ENCODE results near the gene CRELD1. TPM values are rescaled to one million over a fixed set of nuclear protein-coding genes. Genes with fewer than 3 reads are reported as not detected.

The CRELD1 gene
- polyA plus RNA-seq, 12 donors, result 22.1 to 47.0 (median 31.3) TPM; not detected in 1

GRCh38 chr3:9951962-9952805 is 18.6 kb downstream of the CRELD1 start, which contains the start of gene PRRT3:
Gene PRRT3 (minus strand): TSS chr3:9952408. CDS start chr3:9950115, 2,293 bp downstream.
- no peak for DNase-seq

- no peak for DNase-seq
Observed at GRCh38 chr3:9955067-9955502, 21.5 kb downstream of the CRELD1 start.

GRCh38 chr3:9955611-9956352 is 22.1 kb downstream of the CRELD1 start:
- DNase-seq, result no peak

GRCh38 chr3:9957214-9957613 is 23.6 kb downstream of the CRELD1 start:
- DNase-seq, result no peak

GRCh38 chr3:9965200-9965875 is 31.7 kb downstream of the CRELD1 start:
- DNase-seq, result no peak

GRCh38 chr3:9966841-9967240 is 33.2 kb downstream of the CRELD1 start:
- DNase-seq, result no peak

- DNase-seq, result no peak
Observed at GRCh38 chr3:9969632-9970019, 36.0 kb downstream of the CRELD1 start.

GRCh38 chr3:9970020-9970652 is 36.5 kb downstream of the CRELD1 start:
- no peak for DNase-seq

GRCh38 chr3:9976721-9977709 is 43.4 kb downstream of the CRELD1 start:
- DNase-seq, result no peak

- no peak for DNase-seq
Observed at GRCh38 chr3:9978710-9979305, 45.2 kb downstream of the CRELD1 start.

GRCh38 chr3:9980251-9980650 is 46.6 kb downstream of the CRELD1 start:
- no peak for DNase-seq

GRCh38 chr3:9986230-9986725 is 52.6 kb downstream of the CRELD1 start:
- DNase-seq, result no peak

- DNase-seq, result no peak
Observed at GRCh38 chr3:9994086-9994844, 60.6 kb downstream of the CRELD1 start.

Other genes starting within 250 kb of the CRELD1 start
- gene CPNE9, start 230.0 kb upstream of the CRELD1 start, polyA plus RNA-seq (ENCODE audit: insufficient read length in 12 of 12), result under 1 TPM in 1 of 12 donors, not detected in 11; 0.29 TPM
- 10 to 100 TPM in 10 of 12 donors, 1 to 10 TPM in 1, not detected in 1; 9.8 to 17.9 (median 12.3) TPM for gene BRPF1, start 202.1 kb upstream of the CRELD1 start, polyA plus RNA-seq (ENCODE audit: insufficient read length in 12 of 12)
- gene OGG1, start 183.9 kb upstream of the CRELD1 start, polyA plus RNA-seq (ENCODE audit: insufficient read length in 12 of 12), result 10 to 100 TPM in 11 of 12 donors, not detected in 1; 22.1 to 74.2 (median 27.1) TPM
- 10 to 100 TPM in 10 of 12 donors, 1 to 10 TPM in 1, not detected in 1; 9.3 to 20.0 (median 12.7) TPM for gene CAMK1, start 163.9 kb upstream of the CRELD1 start, polyA plus RNA-seq (ENCODE audit: insufficient read length in 12 of 12)
- gene TADA3, start 141.4 kb upstream of the CRELD1 start, polyA plus RNA-seq (ENCODE audit: insufficient read length in 12 of 12), result 10 to 100 TPM in 11 of 12 donors, not detected in 1; 48.4 to 60.5 (median 54.2) TPM
- gene ARPC4, start 140.8 kb upstream of the CRELD1 start, polyA plus RNA-seq (ENCODE audit: insufficient read length in 12 of 12), result 1,000 to 10,000 TPM in 1 of 12 donors, 100 to 1,000 TPM in 1, 10 to 100 TPM in 10; 64.5 to 2,172 (median 77.5) TPM
- gene TTLL3, start 123.6 kb upstream of the CRELD1 start, polyA plus RNA-seq (ENCODE audit: insufficient read length in 12 of 12), result 10 to 100 TPM in 11 of 12 donors, not detected in 1; 16.0 to 72.9 (median 30.7) TPM
- 10 to 100 TPM in 11 of 12 donors, not detected in 1; 23.6 to 37.1 (median 28.2) TPM for gene RPUSD3, start 89.8 kb upstream of the CRELD1 start, polyA plus RNA-seq (ENCODE audit: insufficient read length in 12 of 12)
- gene CIDEC, start 53.6 kb upstream of the CRELD1 start, polyA plus RNA-seq (ENCODE audit: insufficient read length in 12 of 12), result under 1 TPM in 9 of 12 donors, not detected in 3; 0.30 to 0.77 (median 0.46) TPM
- gene JAGN1, start 43.2 kb upstream of the CRELD1 start, polyA plus RNA-seq (ENCODE audit: insufficient read length in 12 of 12), result 10 to 100 TPM in 11 of 12 donors, not detected in 1; 17.2 to 33.7 (median 29.6) TPM
- gene IL17RE, start 31.0 kb upstream of the CRELD1 start, polyA plus RNA-seq (ENCODE audit: insufficient read length in 12 of 12), result 10 to 100 TPM in 2 of 12 donors, 1 to 10 TPM in 8, under 1 TPM in 1, not detected in 1; 0.96 to 67.6 (median 1.8) TPM
- 10 to 100 TPM in 11 of 12 donors, not detected in 1; 15.8 to 42.8 (median 23.4) TPM for gene IL17RC, start 16.7 kb upstream of the CRELD1 start, polyA plus RNA-seq (ENCODE audit: insufficient read length in 12 of 12)
- 1 to 10 TPM in 9 of 12 donors, under 1 TPM in 1, not detected in 2; 0.88 to 4.2 (median 1.8) TPM for gene PRRT3, start 18.6 kb downstream of the CRELD1 start, polyA plus RNA-seq (ENCODE audit: insufficient read length in 12 of 12)
- 10 to 100 TPM in 11 of 12 donors, not detected in 1; 33.9 to 49.8 (median 40.2) TPM for gene EMC3, start 53.0 kb downstream of the CRELD1 start, polyA plus RNA-seq (ENCODE audit: insufficient read length in 12 of 12)
- 100 to 1,000 TPM in 1 of 12 donors, 10 to 100 TPM in 5, 1 to 10 TPM in 6; 5.2 to 124 (median 10.0) TPM for gene FANCD2, start 92.6 kb downstream of the CRELD1 start, polyA plus RNA-seq (ENCODE audit: insufficient read length in 12 of 12)
- gene FANCD2OS, start 174.4 kb downstream of the CRELD1 start, polyA plus RNA-seq (ENCODE audit: insufficient read length in 12 of 12), result under 1 TPM in 1 of 12 donors, not detected in 11; 0.56 TPM
- 100 to 1,000 TPM in 11 of 12 donors, not detected in 1; 106 to 195 (median 145) TPM for gene BRK1, start 181.8 kb downstream of the CRELD1 start, polyA plus RNA-seq (ENCODE audit: insufficient read length in 12 of 12)
- gene VHL, start 207.9 kb downstream of the CRELD1 start, polyA plus RNA-seq (ENCODE audit: insufficient read length in 12 of 12), result 10 to 100 TPM in 11 of 12 donors, not detected in 1; 42.0 to 57.4 (median 46.9) TPM
- gene IRAK2, start 231.1 kb downstream of the CRELD1 start, polyA plus RNA-seq (ENCODE audit: insufficient read length in 12 of 12), result 1 to 10 TPM in 2 of 12 donors, under 1 TPM in 8, not detected in 2; 0.49 to 1.3 (median 0.78) TPM